GM18505 (cell line): ENCODE data around the gene SMIM41.
A peak's percentile ranks its signal among the peaks of the same experiment; 100 is the strongest.

Experiments used
- ATAC-seq: cut with Tn5 transposase; IDR thresholded peaks from one replicate; pipeline ENCODE4 v1.9.1; 2021; ENCODE audit not compliant: unreplicated experiment
- POLR2A ChIP-seq: IDR thresholded peaks from 4 replicates; pipeline ENCODE4 v1.6.1; 2011; ENCODE audit warnings: borderline replicate concordance; ENCODE audit not compliant: insufficient read depth, insufficient read length; ENCODE audit errors: extremely low read depth

SMIM41 gene

DNA sequence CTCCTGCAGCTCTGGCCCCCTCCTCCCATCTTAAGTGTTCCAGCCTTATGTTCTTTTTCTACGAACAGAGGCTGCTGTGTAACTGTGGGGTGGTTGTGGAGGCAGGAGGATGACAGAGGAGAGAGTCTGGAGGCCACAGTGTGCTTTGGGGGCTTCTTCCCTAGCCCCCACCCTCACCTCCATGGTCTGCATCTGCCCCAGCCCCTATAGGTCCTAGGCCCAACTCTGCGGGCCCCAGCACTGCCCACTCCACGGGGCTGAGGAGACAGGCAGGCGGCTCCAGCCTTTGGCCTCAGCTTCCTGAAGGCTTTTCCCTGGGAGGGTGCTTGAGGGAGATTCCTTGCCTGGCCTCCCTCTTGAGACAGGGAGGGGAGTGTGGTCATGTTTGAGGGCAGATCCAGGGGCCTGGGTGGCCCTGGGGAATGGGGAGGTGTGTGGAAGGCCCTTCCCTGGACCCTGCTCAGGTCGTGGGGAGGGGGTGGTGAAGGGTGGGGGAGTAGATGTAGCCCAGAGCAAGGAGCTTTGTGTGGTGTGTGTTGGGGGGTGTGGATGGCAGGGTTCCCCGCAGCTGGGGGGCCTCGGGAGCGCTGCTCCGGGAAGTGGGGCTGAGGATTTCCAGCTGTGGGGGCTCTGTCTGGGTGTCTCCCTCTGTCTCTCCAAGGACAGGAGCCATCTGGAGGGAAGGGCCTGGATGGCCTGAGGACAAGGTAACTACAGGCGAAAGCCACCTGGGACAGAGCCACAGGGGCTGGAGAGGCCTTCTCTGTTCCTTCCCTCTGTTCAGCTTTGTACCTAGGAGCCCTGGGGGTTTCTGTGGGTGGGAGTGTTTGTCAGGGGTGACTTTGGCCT lies 1.1 kb downstream of the SMIM41 start:
- TF ChIP-seq POLR2A, result no peak

GRCh38 chr12:52081263-52081733 lies 1.8 kb downstream of the SMIM41 start:
- ATAC-seq, result peak; percentile 62
- no peak for TF ChIP-seq POLR2A

More for the DNA sequence above, 1.1 kb downstream of the SMIM41 start:
- ATAC-seq, result no peak

GRCh38 chr12:52082026-52082668 lies 2.6 kb downstream of the SMIM41 start:
- TF ChIP-seq POLR2A, result no peak
- ATAC-seq, result no peak

DNA sequence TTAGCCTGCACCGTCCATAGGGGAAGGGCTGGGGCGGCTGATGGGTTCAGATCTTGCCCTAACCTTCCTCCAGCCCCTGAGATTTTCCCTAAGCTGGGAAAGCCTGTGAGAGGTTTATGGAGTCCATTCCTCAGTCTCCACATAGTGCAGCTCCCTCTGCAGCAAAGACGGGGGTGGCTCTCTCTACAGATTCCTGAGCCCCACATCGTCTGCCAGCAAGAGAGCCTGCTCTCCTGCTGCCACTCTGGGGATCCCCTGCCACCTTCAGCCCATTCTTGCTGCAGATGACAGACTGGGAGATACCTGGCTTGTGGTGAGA lies 3.1 kb downstream of the SMIM41 start:
- TF ChIP-seq POLR2A, result no peak
- ATAC-seq, result no peak

GRCh38 chr12:52082988-52083637 lies 3.6 kb downstream of the SMIM41 start:
- no peak for ATAC-seq
- no peak for TF ChIP-seq POLR2A

DNA sequence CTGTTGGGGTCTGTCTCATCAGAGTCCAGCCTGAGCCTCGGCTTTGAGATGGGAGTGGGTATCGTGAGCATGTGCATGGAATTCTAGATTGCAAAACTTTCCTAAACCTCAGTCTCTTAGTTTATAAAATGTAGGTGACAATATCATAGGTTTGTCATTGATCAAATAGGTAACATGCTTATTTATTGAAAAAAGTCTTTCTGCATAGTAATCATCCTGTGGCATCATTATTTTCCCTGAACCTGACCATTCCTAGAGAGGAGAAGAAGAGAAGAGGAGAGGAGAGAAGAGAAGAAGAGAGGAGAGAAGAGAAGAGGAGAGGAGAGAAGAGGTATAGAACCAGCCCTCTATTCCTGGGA lies 4.1 kb downstream of the SMIM41 start:
- ATAC-seq, result no peak
- no peak for TF ChIP-seq POLR2A

- no peak for TF ChIP-seq POLR2A
- no peak for ATAC-seq
Measured at GRCh38 chr12:52084491-52085231, 5.2 kb downstream of the SMIM41 start.

GRCh38 chr12:52085682-52086180 lies 6.2 kb downstream of the SMIM41 start:
- no peak for ATAC-seq

GRCh38 chr12:52086366-52086765 lies 6.9 kb downstream of the SMIM41 start:
- ATAC-seq, result no peak
- no peak for TF ChIP-seq POLR2A

More at GRCh38 chr12:52085682-52086180, 6.2 kb downstream of the SMIM41 start:
- no peak for TF ChIP-seq POLR2A

DNA sequence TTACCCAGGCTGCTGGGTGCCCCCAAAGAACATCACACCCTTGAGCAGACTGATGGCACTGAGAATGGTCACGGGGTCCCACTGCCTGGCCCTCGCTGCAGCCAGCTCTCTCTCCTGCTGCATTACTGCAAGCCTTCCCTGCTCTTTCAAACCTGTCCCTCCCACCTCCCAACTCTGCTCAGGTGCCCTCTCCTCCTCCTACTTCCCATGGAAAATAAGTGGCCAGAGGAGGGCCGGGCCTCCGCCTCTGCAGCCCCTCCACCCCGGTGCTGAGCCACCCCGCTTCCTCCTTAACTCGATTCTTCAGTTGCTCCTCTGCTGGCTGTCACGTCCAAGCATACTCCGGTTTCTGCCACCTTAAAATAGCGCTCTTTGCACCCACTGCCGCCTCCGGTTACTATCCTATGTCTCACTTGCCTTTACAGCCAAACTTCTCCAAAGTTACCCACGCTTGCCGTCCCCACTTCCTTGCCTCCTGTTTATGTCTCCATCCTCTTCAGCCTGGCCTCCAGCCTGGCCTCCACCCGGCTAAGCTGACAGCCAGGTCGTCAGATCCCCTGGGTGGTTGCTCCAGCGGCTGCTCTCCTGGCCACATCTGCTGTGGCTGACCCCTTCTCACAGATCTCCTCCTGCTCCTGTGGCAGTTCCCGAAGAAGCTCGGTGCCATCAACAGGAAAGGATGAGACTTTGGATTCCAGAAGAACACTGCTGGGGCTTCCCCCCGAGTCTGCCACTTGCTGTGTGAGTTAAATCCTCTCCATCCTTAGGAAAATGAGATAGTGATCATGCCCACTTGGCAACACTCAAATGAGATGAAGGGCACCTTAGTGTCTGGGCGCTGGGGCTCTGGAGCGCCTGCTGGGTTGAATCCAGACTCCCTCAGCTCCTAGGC lies 7.7 kb downstream of the SMIM41 start:
- TF ChIP-seq POLR2A, result no peak
- no peak for ATAC-seq

- TF ChIP-seq POLR2A, result no peak
- ATAC-seq, result no peak
Measured at GRCh38 chr12:52087961-52088820, 8.7 kb downstream of the SMIM41 start.
